Activated naive CD4-positive, alpha-beta T cell treated with Interleukin-2 at 50 U/mL for 16 hours (primary cell): ENCODE measurements around the gene FOXN1.
A peak's percentile ranks its signal among the peaks of the same experiment; 100 is the strongest.
"Not testable (repeated sequence)": the region's sequence is repeated elsewhere in the genome, so short reads cannot be mapped to it uniquely, and the experiment has no call there.

Experiments
- DNase-seq: peaks from one replicate; pipeline ENCODE4 v3.0.0-alpha.2; 2020

Gene FOXN1

GRCh38 chr17:28549236-28550132 is 43.3 kb downstream of the FOXN1 start:
- peak; percentile 63 for DNase-seq

- DNase-seq = no peak
Measured at GRCh38 chr17:28550858-28551257, 44.7 kb downstream of the FOXN1 start.

GRCh38 chr17:28551421-28552175 is 45.5 kb downstream of the FOXN1 start:
- no peak for DNase-seq

GRCh38 chr17:28552176-28552999 is 46.2 kb downstream of the FOXN1 start, which contains the start of gene UNC119:
UNC119 (minus strand) TSS chr17:28552624; CDS start chr17:28552557, 67 bp downstream.
- peak; percentile 79 for DNase-seq

GRCh38 chr17:28553000-28553505 is 46.9 kb downstream of the FOXN1 start:
- DNase-seq = no peak

- DNase-seq = no peak
Measured at GRCh38 chr17:28554565-28554964, 48.4 kb downstream of the FOXN1 start.

GRCh38 chr17:28555022-28555421 is 48.9 kb downstream of the FOXN1 start:
- no peak for DNase-seq

- DNase-seq = no peak
Measured at GRCh38 chr17:28563475-28563874, 57.3 kb downstream of the FOXN1 start.

GRCh38 chr17:28567604-28568003 is 61.5 kb downstream of the FOXN1 start:
- DNase-seq = no peak

- no peak for DNase-seq
Measured at GRCh38 chr17:28569446-28569845, 63.3 kb downstream of the FOXN1 start.

GRCh38 chr17:28570716-28571360 is 64.7 kb downstream of the FOXN1 start:
- DNase-seq = peak; percentile 58

- DNase-seq = peak; percentile 94
Measured at GRCh38 chr17:28571361-28572122, 65.4 kb downstream of the FOXN1 start, which contains the start of gene PIGS. PIGS (minus strand) TSS chr17:28571524; CDS start chr17:28571496, 28 bp downstream.

GRCh38 chr17:28572259-28573039 is 66.3 kb downstream of the FOXN1 start:
- DNase-seq = no peak

- DNase-seq = no peak
Measured at GRCh38 chr17:28573040-28573380, 66.9 kb downstream of the FOXN1 start.

GRCh38 chr17:28573521-28573920 is 67.4 kb downstream of the FOXN1 start:
- DNase-seq = no peak

- no peak for DNase-seq
Measured at GRCh38 chr17:28573966-28574480, 67.9 kb downstream of the FOXN1 start.

- DNase-seq = peak; percentile 32
Measured at GRCh38 chr17:28574526-28574925, 68.4 kb downstream of the FOXN1 start.

- DNase-seq = no peak
Measured at GRCh38 chr17:28575126-28575795, 69.1 kb downstream of the FOXN1 start.

- DNase-seq = not testable (repeated sequence)
Measured at GRCh38 chr17:28576016-28576415, 69.9 kb downstream of the FOXN1 start.
